SK-N-SH treated with all-trans-retinoic acid at 6 μM for 48 hours (cell line): ENCODE measurements around the gene KBTBD4.

Experiments
- ATAC-seq: fragments of 200-7000 bp; cut with Tn5 transposase; 3 replicates; pipeline ENCODE4 v1.9.1; 2020; ENCODE audit warnings: mild to moderate bottlenecking, moderate library complexity
- ARNTL ChIP-seq: fragments of 450-650 bp; formaldehyde crosslinking; IDR thresholded peaks from 2 replicates; pipeline ENCODE4 v1.5.0; 2020; ENCODE audit warnings: low read depth, mild to moderate bottlenecking, moderate library complexity, borderline replicate concordance
- BACH2 ChIP-seq: fragments of 250-450 bp; sonication (Bioruptor Pico); IDR thresholded peaks from 2 replicates; pipeline ENCODE4 v1.9.0; 2021; ENCODE audit warnings: mild to moderate bottlenecking, borderline replicate concordance
- ESRRG ChIP-seq: fragments of 250-450 bp; sonication (Bioruptor Pico); IDR thresholded peaks from 2 replicates; pipeline ENCODE4 v1.6.1; 2021; ENCODE audit warnings: mild to moderate bottlenecking
- GLIS3 ChIP-seq: fragments of 250-450 bp; sonication (Bioruptor Pico); IDR thresholded peaks from 2 replicates; pipeline ENCODE4 v1.5.0; 2020; ENCODE audit warnings: mild to moderate bottlenecking, moderate library complexity
- ISL1 ChIP-seq: fragments of 250-450 bp; sonication (Bioruptor Pico); IDR thresholded peaks from 2 replicates; pipeline ENCODE4 v2.1.2; 2022; ENCODE audit warnings: mild to moderate bottlenecking, moderate library complexity
- OSR1 ChIP-seq: fragments of 250-450 bp; sonication (Bioruptor Pico); IDR thresholded peaks from 2 replicates; pipeline ENCODE4 v1.8.0; 2022; ENCODE audit warnings: moderate library complexity, mild to moderate bottlenecking, inconsistent platforms
- PATZ1 ChIP-seq: fragments of 250-450 bp; sonication (Bioruptor Pico); IDR thresholded peaks from 2 replicates; pipeline ENCODE4 v1.8.0; 2020; ENCODE audit warnings: mild to moderate bottlenecking, moderate library complexity, borderline replicate concordance
- POU6F1 ChIP-seq: fragments of 250-450 bp; sonication (Bioruptor Pico); IDR thresholded peaks from 2 replicates; pipeline ENCODE4 v1.8.0; 2021; ENCODE audit warnings: low read depth, mild to moderate bottlenecking, moderate library complexity, borderline replicate concordance
- PPARA ChIP-seq: fragments of 250-450 bp; sonication (Bioruptor Pico); IDR thresholded peaks from 2 replicates; pipeline ENCODE4 v1.5.0; 2020; ENCODE audit warnings: mild to moderate bottlenecking, borderline replicate concordance
- RARB ChIP-seq: fragments of 250-450 bp; sonication (Bioruptor Pico); IDR thresholded peaks from 2 replicates; pipeline ENCODE4 v1.8.0; 2021; ENCODE audit warnings: mild to moderate bottlenecking, moderate library complexity
- TCF4 ChIP-seq: fragments of 250-450 bp; sonication (Bioruptor Pico); IDR thresholded peaks from 2 replicates; pipeline ENCODE4 v1.8.0; 2021; ENCODE audit warnings: mild to moderate bottlenecking, moderate library complexity, borderline replicate concordance
- TOX ChIP-seq: fragments of 250-450 bp; sonication (Bioruptor Pico); IDR thresholded peaks from 2 replicates; pipeline ENCODE4 v1.8.0; 2021; ENCODE audit warnings: mild to moderate bottlenecking, moderate library complexity, borderline replicate concordance
- ZC3H10 ChIP-seq: fragments of 250-450 bp; sonication (Bioruptor Pico); IDR thresholded peaks from 2 replicates; pipeline ENCODE4 v1.5.1; 2021; ENCODE audit warnings: mild to moderate bottlenecking, moderate library complexity
- ZFP3 ChIP-seq: fragments of 250-450 bp; sonication (Bioruptor Pico); IDR thresholded peaks from 2 replicates; pipeline ENCODE4 v1.5.0; 2020; ENCODE audit warnings: mild to moderate bottlenecking, moderate library complexity
- ZFP30 ChIP-seq: fragments of 450-650 bp; formaldehyde crosslinking; IDR thresholded peaks from 2 replicates; pipeline ENCODE4 v1.5.0; 2022; ENCODE audit warnings: mild to moderate bottlenecking, moderate library complexity
- ZNF565 ChIP-seq: fragments of 450-650 bp; formaldehyde crosslinking; conservative IDR thresholded peaks from 2 replicates; pipeline ENCODE4 v1.5.0; 2020; ENCODE audit warnings: low read depth, mild to moderate bottlenecking, moderate library complexity
- ZNF70 ChIP-seq: fragments of 450-650 bp; formaldehyde crosslinking; IDR thresholded peaks from 2 replicates; pipeline ENCODE4 v1.5.0; 2020; ENCODE audit warnings: mild to moderate bottlenecking, moderate library complexity
- ZNF8 ChIP-seq: fragments of 450-650 bp; formaldehyde crosslinking; IDR thresholded peaks from 2 replicates; pipeline ENCODE4 v1.5.0; 2020; ENCODE audit warnings: mild to moderate bottlenecking, moderate library complexity
- TF ChIP-seq, protein P1 (sequence below): fragments of 250-450 bp; sonication (Bioruptor Pico); IDR thresholded peaks from 2 replicates; pipeline ENCODE4 v1.5.1; 2020; ENCODE audit warnings: low read depth, mild to moderate bottlenecking, moderate library complexity
- TF ChIP-seq, protein P2 (sequence below): fragments of 250-450 bp; sonication (Bioruptor Pico); IDR thresholded peaks from 2 replicates; pipeline ENCODE4 v1.5.1; 2021; ENCODE audit warnings: mild to moderate bottlenecking, moderate library complexity

The KBTBD4 gene

GRCh38 chr11:47607380-47607779 lies 28.6 kb upstream of the KBTBD4 start:
- TF ChIP-seq ZNF565 (CRISPR knock-in tag) (no peak), TOX (CRISPR knock-in tag) (no peak), POU6F1 (CRISPR knock-in tag) (no peak), ZNF70 (no peak), ZFP3 (CRISPR knock-in tag) (no peak), ARNTL (CRISPR knock-in tag) (no peak), ISL1 (CRISPR knock-in tag) (no peak), GLIS3 (no peak), ZFP30 (no peak), ZNF8 (CRISPR knock-in tag) (no peak)
- TF ChIP-seq, protein P1, sequence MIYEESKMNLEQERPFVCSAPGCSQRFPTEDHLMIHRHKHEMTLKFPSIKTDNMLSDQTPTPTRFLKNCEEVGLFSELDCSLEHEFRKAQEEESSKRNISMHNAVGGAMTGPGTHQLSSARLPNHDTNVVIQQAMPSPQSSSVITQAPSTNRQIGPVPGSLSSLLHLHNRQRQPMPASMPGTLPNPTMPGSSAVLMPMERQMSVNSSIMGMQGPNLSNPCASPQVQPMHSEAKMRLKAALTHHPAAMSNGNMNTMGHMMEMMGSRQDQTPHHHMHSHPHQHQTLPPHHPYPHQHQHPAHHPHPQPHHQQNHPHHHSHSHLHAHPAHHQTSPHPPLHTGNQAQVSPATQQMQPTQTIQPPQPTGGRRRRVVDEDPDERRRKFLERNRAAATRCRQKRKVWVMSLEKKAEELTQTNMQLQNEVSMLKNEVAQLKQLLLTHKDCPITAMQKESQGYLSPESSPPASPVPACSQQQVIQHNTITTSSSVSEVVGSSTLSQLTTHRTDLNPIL (CRISPR knock-in tag): no peak
- TF ChIP-seq, protein P2, sequence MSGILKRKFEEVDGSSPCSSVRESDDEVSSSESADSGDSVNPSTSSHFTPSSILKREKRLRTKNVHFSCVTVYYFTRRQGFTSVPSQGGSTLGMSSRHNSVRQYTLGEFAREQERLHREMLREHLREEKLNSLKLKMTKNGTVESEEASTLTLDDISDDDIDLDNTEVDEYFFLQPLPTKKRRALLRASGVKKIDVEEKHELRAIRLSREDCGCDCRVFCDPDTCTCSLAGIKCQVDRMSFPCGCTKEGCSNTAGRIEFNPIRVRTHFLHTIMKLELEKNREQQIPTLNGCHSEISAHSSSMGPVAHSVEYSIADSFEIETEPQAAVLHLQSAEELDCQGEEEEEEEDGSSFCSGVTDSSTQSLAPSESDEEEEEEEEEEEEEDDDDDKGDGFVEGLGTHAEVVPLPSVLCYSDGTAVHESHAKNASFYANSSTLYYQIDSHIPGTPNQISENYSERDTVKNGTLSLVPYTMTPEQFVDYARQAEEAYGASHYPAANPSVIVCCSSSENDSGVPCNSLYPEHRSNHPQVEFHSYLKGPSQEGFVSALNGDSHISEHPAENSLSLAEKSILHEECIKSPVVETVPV (CRISPR knock-in tag): no peak

DNA sequence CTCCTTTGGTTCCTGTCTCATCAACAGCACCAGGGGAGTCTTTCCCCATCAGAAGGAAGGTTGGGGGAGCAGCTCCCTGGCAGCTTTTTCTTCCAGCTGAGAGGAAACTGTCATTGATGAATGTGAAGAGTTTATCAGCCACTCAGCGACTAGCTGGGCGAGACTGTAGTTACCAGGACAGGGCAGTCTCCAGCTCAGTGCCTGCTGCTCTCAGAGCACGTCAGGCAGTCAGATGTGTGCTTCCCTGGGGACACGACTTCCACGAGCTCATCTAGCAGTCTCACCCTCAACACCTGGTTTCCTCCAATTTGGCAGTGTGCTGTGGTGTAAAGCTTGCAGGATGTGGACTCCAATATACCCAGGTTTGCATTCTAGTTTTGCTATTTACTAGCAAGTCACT lies 28.0 kb upstream of the KBTBD4 start:
- no peak for TF ChIP-seq ZNF8 (CRISPR knock-in tag)
- no peak for TF ChIP-seq ZC3H10 (CRISPR knock-in tag)
- TF ChIP-seq ARNTL (CRISPR knock-in tag): no peak
- no peak for TF ChIP-seq TCF4
- TF ChIP-seq, protein P2 (CRISPR knock-in tag): no peak
- TF ChIP-seq POU6F1 (CRISPR knock-in tag): no peak
- TF ChIP-seq PPARA (CRISPR knock-in tag): no peak
- TF ChIP-seq, protein P1 (CRISPR knock-in tag): no peak
- no peak for TF ChIP-seq OSR1
- no peak for TF ChIP-seq ESRRG (CRISPR knock-in tag)
- no peak for TF ChIP-seq PATZ1 (CRISPR knock-in tag)
- TF ChIP-seq BACH2 (CRISPR knock-in tag): no peak
- no peak for TF ChIP-seq ISL1 (CRISPR knock-in tag)
- no peak for TF ChIP-seq RARB (CRISPR knock-in tag)
- peak; percentile 62 for ATAC-seq

More at GRCh38 chr11:47607380-47607779, 28.6 kb upstream of the KBTBD4 start:
- ATAC-seq: peak; percentile 82
